HG03045 (cell line): Measurements from ENCODE around the gene PLXNA4.

Source experiments
- ATAC-seq: cut with Tn5 transposase; IDR thresholded peaks from one replicate; pipeline ENCODE4 v1.9.1; 2021; ENCODE audit warnings: mild to moderate bottlenecking, moderate library complexity; ENCODE audit not compliant: unreplicated experiment

Gene PLXNA4

DNA sequence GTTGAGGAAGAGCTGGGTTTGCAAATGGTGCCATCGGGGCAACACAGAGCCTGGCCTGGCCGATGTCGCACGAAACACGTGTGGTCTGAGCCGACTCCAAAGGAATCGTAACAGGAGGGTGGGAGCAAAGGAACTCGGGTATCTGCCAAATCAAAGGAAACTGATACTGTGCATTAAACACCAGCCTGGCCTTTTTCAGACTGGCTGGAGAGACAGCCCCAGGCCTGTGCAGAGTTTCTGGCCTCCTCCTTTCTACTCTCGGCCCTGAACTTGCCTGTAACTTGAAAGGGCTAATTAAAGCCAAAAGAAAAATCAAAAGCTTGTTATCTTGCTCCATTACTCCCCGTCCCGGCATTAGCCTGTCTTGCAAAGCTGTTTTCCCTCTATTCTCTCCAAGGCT, 71.4 kb downstream of the PLXNA4 start:
- no peak for ATAC-seq

DNA sequence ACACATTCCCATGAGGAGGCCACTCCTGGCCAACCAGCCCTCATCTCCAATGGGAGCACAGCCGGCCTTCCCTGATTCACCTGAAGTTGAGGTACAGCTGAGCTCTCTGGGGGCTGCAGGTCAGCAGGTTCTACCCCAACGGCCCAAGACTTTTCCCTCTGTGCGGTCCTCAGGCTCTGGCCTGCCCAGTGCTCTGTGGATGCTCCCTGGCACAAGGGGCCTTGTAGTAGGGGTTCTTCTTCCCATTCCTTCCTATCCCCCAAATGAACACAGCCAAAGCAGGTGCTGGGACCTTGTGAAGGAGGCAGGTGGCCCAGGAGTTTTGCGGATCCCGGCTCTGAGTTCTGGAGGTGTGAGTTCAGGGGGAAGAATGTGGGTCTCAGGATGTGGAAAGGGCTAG, 72.2 kb downstream of the PLXNA4 start:
- no peak for ATAC-seq

DNA sequence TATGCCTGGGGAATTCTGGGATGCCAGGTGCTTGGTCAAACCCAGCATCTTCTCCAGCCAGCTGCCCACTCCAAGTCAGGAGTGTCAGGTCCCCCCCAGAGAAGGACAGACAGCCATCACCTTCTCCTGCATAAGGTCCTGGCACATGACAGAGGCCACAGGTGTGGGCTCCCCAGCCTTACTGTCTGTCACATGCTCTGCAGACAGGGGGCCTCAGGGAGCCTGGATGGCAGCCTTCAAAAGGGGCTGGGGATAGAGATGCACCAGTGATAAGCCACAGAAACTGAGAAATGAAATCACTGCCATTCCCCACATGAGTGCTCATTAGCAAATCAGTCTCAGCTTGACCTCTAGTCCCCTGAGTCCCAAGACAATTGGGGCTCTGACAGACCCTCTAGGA, 72.9 kb downstream of the PLXNA4 start:
- no peak for ATAC-seq

DNA sequence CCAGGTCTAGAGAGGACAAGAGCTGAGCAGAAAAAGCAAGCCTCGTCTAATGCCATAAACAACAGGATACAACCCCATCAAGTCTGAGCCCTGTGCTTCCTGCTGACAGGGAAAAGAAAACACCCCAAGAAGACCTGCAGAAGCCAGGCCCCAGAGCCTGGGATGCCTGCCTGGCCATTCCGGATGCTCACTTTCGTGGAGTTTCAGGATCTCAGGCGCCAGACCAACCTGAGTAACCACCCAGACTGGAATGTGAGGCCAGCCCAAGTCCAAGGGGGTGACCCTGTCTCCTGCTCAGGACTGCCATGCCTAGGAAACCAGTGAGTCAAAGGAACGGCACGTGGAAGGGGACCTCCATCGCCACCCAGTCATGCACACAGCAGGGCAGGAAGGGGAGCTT, 74.3 kb downstream of the PLXNA4 start:
- ATAC-seq, result no peak

DNA sequence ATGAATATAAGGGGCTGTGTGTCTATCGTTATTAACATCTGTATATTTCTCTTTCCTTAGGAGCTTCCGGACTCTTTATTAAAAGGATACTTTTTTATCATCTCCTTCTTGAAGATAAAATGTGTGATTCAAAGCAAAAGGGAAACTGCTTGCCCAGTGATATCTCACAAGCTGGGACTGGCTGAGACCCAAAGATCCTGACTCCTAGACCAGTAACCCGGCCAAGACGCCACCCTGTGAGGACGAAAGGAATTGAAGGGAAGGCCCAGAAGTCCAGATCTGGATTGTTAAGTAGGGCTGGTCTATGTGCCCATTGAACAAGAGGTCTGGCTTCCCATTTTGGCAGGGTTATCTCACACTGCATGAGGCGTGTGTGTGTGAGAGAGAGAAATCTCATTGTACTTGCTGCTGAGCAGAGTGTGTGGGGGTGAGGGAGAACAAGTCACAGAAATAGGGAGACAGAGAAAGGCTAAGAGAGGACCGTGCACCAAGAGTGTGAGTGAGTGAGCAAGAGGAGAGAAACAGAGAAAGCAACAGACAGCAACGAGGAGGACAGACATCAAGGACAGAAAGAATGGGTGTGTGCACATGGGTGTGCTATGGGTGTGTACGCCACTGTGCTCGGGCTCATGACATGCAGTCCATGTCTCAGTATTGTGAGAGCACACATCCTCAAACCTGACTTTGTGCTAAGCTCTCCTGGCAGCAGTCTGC, 75.4 kb downstream of the PLXNA4 start:
- no peak for ATAC-seq

DNA sequence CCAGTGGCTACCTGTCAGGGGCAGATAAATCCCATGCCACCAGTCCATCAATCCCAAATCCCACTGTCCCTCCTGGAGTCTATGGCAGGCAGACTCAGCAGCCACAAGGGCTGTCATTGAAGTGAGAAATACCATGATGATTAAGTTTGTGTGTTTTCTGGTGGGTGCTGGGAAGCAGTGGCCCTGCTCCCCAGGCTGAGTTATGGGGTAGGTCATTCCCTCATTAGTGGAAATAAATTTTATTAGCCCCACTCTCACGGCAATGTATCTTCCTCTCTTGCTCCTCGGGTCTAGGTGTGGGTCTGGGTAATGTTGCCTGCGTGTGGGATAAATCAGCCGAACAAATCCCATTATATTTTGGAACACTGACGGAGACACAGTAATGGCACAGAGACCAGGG, 76.8 kb downstream of the PLXNA4 start:
- ATAC-seq, result no peak

DNA sequence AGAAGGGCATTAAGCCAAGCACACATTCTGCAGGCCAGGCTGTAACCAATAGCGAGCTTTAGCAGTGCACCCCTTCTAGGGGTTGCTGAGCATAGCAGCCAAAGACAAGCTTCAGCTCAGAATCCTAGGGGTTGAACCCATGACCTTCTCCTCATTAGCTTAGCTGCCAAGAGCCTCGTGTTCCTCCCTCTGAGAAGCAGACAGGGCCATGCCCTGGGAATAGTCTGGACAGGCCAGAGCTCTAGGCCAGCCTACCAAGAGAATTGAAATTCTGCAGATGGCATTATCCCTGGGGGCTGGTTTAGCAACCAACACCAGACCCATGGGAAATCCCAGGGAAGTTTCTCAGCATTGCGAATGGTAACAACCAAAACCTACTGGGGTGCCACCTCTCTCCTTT, 77.2 kb downstream of the PLXNA4 start:
- no peak for ATAC-seq

DNA sequence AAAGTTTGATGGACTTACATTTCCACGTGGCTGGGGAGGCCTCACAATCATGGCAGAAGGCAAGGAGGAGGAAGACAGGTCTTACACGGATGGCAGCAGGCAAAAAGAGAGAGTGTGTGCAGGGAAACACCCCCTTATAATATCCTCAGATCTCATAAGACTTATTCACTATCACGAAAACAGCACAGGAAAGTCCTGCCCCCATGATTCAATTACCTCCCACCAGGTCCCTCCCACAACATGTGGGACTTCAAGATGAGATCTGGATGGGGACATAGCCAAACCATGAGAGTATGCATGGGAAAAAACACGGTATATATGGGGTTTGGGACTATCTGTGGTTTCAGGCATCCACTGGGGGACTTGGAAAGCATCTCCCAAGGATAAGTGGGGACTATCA, 78.0 kb downstream of the PLXNA4 start:
- no peak for ATAC-seq

DNA sequence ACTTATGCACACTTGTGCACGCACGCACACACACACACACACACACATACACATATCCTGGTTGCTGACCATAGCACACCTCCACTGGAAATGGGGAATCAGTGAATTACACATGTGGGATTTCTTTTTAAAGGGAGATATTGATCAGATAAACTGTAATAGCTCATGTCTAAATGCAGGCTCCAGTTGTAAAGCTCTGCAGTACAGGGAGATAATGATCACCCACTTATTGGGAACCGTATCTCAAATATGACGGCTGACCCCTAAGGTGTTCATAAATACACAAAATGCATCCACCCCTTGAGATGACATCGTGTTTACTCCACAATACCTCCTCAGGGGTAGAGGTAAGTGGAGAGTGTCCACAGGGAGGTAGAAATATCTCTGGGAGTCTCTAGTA, 79.2 kb downstream of the PLXNA4 start:
- no peak for ATAC-seq

DNA sequence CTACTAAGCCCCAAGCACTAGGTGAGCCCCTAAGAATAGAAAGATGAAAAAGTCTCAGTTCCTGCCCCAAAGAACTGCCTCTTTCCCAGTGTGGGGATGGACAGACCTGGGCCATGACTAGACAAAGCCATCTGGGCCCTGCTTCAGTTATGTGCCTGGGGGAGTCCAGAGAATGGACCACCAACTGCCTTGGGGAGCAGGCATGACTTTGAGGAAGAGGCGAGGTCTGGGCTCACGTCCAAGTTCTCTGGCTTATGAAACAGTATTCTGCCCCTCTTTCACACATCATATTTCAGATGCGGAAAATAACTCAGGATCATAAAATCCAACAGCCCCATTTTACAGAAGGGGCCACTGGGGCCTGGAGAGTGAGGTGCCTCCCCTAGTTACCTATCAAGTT, 80.3 kb downstream of the PLXNA4 start:
- no peak for ATAC-seq

DNA sequence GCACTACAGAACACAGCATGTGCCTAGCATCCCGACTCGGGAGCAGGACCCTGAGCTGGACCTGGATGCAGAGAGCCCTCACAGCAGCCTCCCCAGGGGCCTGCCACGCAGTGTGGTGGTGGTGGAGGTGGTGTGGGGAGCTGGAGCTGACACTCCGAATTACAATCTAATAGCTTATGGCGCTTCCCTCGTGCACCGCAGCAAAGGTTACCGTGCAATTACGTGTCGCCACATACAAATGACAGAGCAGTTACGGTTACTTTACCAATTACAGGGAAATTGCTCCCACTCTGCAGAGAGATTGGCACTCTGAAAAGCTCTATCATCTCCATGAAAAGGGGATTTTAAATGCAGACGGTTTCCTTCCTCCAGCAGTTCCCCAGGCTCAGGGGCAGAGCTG, 81.8 kb downstream of the PLXNA4 start:
- ATAC-seq, result no peak

DNA sequence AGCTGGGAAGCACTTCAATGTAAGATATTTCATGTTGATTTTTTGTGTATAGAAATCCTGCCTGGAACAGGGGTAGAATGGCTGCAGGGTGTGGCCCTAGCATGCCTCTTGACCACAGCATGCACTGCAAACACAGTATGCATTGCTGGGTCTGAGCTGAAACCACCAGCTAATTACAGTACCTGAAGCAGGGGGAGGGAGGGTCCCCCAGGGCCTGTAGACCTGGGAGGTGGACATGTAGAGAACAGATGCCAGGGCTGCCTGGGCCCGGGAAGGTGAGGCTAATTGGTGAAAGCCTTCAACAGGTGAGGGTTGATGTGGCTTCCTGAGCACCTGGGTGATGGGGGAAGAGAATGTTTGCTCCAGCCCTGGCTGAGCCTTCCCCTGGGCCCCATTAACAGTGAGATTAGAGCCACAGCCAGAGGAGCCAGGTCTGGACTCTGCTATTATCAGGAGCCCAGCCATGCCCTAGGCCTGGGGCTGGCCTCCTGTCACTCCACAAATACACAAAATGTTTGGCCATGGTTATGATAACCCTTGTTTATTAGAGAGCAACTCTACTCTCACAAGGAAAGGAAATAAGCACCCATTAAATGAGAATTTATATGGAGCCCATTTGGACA, 83.3 kb downstream of the PLXNA4 start:
- ATAC-seq, result no peak

DNA sequence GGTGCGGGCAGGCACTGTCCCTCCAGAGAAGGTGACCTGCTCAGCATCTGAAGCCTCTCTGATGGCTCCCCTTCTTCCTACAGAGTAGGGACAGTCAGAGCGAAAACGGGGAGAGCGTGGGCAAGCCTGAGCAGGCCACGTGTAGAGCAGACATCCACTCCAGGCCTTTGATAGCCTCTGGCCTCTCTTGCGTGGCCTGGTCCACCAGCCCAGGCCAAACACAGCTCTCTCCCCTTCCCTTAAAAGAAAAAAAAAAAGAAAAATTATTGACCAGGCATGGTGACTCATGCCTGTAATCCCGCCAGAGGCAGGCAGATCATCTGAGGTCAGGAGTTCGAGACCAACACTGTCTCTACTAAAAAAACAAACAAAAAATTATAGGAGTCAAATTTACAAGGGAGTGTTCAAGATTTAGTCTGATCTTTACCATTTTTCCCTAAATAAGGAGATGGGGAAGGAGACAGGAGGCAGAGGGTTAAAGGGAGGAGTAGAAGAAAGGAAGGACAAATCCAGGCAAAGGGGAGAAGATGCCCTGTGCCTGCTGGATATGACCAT, 84.8 kb downstream of the PLXNA4 start:
- ATAC-seq, result no peak

DNA sequence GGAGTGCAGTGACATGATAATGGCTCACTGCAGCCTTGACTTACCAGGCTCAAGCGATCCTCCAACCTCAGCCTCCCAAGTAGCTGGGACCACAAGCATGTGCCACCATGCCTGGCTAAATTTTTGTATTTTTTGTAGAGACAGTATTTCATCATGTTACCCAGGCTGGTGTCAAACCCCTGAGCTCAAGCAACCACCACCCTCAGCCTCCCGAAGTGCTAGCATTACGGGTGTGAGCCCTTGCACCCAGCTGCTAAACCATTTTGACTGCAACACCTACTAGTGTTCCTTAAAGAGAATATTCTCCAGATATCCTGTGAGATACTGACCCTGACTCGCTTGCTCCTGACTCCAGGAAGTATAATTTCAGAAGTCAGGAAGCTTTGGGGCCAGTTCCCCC, 85.8 kb downstream of the PLXNA4 start:
- ATAC-seq, result no peak

DNA sequence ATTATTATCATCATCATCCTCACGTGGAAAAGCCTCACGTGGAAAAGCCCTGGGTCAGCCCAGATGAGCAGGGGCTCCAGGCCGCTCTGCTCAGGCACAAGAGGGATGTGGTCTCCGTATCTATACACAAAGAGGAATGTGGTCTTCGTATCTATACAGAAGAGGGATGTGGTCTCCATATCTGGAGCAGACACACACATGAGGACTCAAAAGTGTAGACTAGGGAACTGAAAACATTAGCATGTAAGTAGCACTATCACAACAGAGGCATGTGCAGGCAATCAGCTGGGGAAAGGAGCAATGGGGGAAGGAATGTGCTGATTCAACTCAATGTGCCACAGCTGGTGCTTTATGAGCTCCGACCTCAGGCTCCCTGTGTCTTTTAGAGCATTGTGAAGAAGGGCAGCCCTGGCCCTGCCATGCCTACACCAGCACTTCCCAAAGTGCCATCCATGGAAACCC, 86.5 kb downstream of the PLXNA4 start:
- no peak for ATAC-seq

DNA sequence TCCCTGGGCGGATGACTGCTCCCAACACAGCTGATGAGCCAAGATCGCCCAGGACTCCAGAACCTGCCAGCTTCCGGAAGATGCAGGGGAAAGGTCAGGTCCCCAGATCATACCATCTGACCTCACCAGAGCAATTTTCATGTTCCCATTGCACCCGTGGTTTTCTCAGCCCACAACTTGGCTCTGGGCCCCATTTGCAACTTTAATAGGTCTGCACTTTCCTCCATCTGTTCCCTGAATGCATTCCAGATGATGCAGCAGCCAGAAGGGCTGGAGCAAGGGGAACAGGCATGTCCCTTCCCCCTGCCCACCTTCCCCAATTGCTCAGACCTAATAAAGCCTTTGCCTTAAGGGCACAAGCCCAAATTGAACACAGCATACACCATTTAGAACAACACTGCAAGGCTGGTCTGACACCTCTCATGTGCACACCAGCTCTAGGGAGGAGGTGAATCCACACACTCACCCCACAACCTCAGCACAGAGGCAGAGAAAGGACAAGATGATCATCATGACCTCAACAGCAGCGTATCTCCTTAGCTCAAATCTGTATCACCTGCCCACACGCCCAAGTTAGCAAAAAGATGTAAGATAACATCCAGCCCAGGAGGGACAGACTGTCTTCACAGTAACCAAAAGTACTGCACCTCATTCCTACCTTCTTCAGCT, 87.5 kb downstream of the PLXNA4 start:
- ATAC-seq, result no peak

DNA sequence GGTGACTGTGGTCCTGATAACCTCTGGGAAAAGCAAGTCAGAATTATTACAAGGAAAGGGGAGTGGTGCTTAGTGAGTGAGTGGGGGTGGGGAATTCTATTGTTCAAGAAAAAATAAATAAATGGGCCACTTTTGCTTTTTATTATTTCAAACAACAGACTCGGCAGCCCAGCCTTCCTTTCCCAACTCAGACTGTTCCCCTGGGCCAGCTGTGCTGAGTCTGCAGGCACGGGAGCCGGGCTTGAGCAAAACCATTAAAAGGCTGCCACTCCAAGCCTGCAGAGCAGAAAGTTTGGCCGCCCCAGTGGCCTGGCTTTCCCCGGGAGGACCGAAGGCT, 90.0 kb downstream of the PLXNA4 start:
- ATAC-seq, result no peak

DNA sequence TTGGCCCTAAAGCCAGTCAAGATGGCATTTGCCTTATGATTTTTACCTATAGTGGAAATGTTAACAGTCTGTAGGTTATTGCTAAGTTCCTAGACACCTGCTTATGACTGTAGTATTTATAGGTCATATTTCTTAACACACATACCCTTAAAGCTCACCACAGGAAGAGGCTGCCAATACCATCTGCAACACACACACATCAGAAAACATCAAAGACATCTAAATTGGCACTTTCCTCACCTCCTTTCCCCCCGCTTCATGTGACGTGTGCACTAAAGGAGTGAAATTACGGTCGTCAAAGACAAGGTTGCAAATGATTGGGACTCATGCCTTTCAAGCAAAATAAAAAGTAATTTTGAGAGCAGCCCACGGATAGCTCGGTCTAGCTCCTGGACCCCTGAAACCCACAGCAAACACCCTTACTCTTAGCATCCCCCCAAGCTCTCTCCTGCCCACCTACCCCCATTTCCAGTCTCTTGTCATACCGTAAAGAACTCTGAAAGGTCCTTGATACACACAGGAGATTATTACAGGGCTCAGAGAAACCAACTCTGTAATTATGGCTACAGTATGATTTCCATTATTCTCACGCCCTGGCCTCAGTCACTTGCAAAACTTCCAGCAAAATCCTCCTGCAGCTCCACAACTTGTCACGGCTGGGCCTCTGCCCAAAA, 90.5 kb downstream of the PLXNA4 start:
- ATAC-seq, result no peak

DNA sequence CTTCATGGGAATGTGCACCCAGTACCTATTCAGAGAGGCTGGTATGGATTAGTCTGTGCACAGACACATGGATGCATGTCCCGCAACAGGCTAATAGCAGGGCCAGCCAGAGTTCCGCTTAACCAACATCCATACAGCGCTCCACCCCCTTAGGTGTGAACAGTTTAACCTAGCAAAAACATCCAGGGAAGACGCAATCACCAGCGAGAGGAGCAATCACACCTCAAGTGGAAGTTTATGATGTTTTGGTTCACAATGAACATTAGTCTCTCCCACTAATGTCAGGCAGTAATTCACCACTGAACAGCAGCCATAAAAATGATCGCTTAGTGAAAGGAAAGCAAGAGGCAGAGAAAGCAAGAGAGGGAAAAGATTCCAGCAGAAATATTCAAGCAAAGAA, 91.1 kb downstream of the PLXNA4 start:
- no peak for ATAC-seq

DNA sequence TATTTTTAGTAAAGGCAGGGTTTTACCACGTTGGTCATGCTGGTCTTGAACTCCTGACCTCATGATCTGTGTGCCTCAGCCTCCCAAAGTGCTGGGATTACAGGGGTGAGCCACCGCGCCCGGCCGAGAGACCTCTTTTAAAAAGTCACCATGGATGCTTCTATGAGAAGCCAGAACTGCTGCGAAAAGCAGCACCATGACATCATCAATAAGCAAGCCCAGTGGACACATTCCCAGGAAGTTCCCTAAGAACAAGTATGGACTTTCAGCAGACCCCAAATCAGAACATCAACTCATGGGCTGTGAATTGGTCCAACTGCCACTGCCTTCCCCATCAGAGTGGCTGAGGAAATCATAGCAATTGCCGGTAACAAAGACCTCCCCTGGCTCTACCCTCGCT, 93.4 kb downstream of the PLXNA4 start:
- ATAC-seq, result no peak

DNA sequence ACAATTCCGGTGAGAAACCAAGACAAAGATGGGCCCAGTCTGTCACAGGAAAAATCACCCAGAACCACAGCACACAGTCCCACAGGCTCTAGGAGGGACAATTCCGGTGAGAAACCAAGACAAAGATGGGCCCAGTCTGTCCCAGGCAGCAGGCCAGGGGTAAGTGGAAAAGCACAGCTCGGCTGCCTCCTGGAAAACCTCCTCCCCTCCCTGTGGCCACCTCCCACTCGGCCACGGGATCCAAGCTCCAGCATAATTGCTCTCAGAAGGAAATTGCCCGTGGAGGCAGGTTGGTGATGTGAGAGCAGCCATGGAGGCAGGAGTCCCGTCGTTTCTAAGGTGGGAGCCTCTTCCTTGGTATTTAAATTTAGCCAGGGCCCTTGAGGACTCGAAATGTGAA, 95.7 kb downstream of the PLXNA4 start:
- ATAC-seq, result no peak

DNA sequence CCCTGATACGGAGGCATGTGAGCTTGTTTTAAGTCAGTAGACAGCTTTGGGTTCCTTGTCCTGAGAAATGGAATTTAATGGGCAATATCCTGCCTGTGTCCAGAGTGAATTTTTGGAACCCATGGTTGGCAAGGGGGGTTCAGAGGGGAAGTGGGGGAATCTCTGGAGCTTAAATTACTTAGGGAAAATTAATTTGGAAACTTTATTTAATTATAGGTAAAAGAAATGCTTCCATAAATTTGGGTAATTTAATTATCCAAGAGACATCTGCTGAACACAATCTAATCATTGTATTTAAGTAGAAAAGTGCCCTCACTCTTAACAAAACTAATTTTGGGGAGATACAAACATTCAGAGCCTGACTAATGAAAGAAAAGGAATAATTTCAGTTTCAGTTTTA, 99.7 kb downstream of the PLXNA4 start:
- ATAC-seq, result no peak
